MCF 10A (cell line): ENCODE data around the gene ZC3H10. TPM values are rescaled to one million over a fixed set of nuclear protein-coding genes. Genes with fewer than 3 reads are reported as not detected.
A peak's percentile ranks its signal among the peaks of the same experiment; 100 is the strongest.

ENCODE experiments used
- BruUV-seq: library from RNA; stranded (reverse); fragments of 400-500 nt; replicated peaks from 2 replicates; lab custom pipeline; 2021; lab: Mats Ljungman, UMichigan
- CTCF ChIA-PET: fragments of 300-600 bp; sonication (Branson Sonifier 250); formaldehyde crosslinking; extraction: SDS; loops from one replicate; lab custom pipeline; 2021; ENCODE audit warnings: antibody characterized with exemption, inconsistent platforms; lab: Yijun Ruan, JAX
- POLR2A ChIA-PET: fragments of 300-600, 350-650 bp; sonication (Branson Sonifier 250); formaldehyde crosslinking; extraction: SDS; loops from one replicate; lab custom pipeline; 2020; ENCODE audit warnings: antibody characterized with exemption, inconsistent platforms; lab: Yijun Ruan, JAX
- DNase-seq: peaks from one replicate; pipeline ENCODE4 v3.0.0-alpha.2; 2018; ENCODE audit not compliant: unreplicated experiment
- H3K27ac Mint-ChIP-seq: one replicate; pipeline ENCODE4 v1.8.0; 2022; ENCODE audit warnings: mild to moderate bottlenecking, low read depth, mixed read lengths; ENCODE audit not compliant: unreplicated experiment
- H3K27me3 Mint-ChIP-seq: one replicate; pipeline ENCODE4 v1.8.0; 2022; ENCODE audit warnings: mixed read lengths; ENCODE audit not compliant: insufficient read depth, unreplicated experiment
- H3K36me3 Mint-ChIP-seq: one replicate; pipeline ENCODE4 v1.8.0; 2022; ENCODE audit warnings: mild to moderate bottlenecking, moderate library complexity, mixed read lengths; ENCODE audit not compliant: insufficient read depth, unreplicated experiment
- H3K4me1 Mint-ChIP-seq: one replicate; pipeline ENCODE4 v1.8.0; 2022; ENCODE audit warnings: mixed read lengths; ENCODE audit not compliant: insufficient read depth, unreplicated experiment
- H3K4me3 Mint-ChIP-seq: one replicate; pipeline ENCODE4 v1.8.0; 2022; ENCODE audit warnings: mild to moderate bottlenecking, moderate library complexity, mixed read lengths; ENCODE audit not compliant: unreplicated experiment
- H3K9me3 Mint-ChIP-seq: one replicate; pipeline ENCODE4 v1.8.0; 2022; ENCODE audit warnings: mixed read lengths; ENCODE audit not compliant: unreplicated experiment
- intact Hi-C: fragments of 100-400 bp; cut with micrococcal nuclease; formaldehyde crosslinking; loops from 2 replicates; pipeline ENCODE4 v1.14.1; 2022
- total RNA-seq: library from RNA; stranded (reverse); gene quantifications from 2 replicates; pipeline ENCODE4 v1.2.3, GENCODE V29; 2022
- TF ChIP-seq, protein P1 (sequence below): fragments of 200-600 bp; IDR thresholded peaks from one replicate; pipeline ENCODE4 v1.8.0; 2022; ENCODE audit warnings: antibody characterized with exemption, mild to moderate bottlenecking; ENCODE audit not compliant: unreplicated experiment

The ZC3H10 gene
- total RNA-seq, 1 experiment from 2014 or later = 2.8 TPM

DNA sequence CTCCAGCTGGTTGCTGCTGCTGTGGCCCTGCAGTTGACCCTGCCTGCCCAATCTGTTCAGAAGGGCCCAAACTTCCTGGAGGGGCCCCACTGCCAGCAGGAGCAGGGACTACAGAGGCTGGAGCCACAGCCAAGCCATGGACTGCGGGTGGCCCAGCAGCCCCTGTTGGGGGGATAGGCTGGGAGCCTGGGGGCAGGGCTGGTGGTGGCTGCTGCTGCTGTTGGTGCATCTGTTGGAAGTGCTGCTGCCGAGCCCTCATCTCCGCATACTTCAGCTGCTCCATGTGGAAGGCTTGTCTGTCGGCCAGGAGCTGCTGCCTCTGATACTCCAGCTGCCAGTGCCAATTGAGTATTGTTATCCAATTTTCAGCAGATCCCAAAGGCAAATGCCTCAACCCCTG is 47.3 kb downstream of the ZC3H10 start:
- no TSS peak for BruUV-seq
- DNase-seq = no peak
- H3K27ac Mint-ChIP-seq = peak overlapping the region; percentile 16
- no peaks in the 10 kb centered on the region for H3K9me3 Mint-ChIP-seq
- TF ChIP-seq, protein P1, sequence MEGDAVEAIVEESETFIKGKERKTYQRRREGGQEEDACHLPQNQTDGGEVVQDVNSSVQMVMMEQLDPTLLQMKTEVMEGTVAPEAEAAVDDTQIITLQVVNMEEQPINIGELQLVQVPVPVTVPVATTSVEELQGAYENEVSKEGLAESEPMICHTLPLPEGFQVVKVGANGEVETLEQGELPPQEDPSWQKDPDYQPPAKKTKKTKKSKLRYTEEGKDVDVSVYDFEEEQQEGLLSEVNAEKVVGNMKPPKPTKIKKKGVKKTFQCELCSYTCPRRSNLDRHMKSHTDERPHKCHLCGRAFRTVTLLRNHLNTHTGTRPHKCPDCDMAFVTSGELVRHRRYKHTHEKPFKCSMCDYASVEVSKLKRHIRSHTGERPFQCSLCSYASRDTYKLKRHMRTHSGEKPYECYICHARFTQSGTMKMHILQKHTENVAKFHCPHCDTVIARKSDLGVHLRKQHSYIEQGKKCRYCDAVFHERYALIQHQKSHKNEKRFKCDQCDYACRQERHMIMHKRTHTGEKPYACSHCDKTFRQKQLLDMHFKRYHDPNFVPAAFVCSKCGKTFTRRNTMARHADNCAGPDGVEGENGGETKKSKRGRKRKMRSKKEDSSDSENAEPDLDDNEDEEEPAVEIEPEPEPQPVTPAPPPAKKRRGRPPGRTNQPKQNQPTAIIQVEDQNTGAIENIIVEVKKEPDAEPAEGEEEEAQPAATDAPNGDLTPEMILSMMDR = no peak
- no peaks in the 10 kb centered on the region for H3K27me3 Mint-ChIP-seq
- POLR2A ChIA-PET = interaction anchor here (1.1 to 7.6 kb wide), 7 partner anchors 9 to 47 kb away, joined by 3 to 146 read pairs (median 6); partner anchors contain the start of genes ESYT1, SMARCC2 and ZC3H10
- CTCF ChIA-PET = interaction anchor here (0.5 to 1.5 kb wide), 7 partner anchors 9 to 121 kb away, joined by 3 to 6 read pairs (median 3); partner anchors contain the start of gene RNF41
- H3K4me3 Mint-ChIP-seq = no peak overlapping the region
- intact Hi-C loops = no loop called here
- H3K4me1 Mint-ChIP-seq = peaks cover 12% of the 10 kb centered on the region
- H3K36me3 Mint-ChIP-seq = peaks cover 98% of the 10 kb centered on the region

DNA sequence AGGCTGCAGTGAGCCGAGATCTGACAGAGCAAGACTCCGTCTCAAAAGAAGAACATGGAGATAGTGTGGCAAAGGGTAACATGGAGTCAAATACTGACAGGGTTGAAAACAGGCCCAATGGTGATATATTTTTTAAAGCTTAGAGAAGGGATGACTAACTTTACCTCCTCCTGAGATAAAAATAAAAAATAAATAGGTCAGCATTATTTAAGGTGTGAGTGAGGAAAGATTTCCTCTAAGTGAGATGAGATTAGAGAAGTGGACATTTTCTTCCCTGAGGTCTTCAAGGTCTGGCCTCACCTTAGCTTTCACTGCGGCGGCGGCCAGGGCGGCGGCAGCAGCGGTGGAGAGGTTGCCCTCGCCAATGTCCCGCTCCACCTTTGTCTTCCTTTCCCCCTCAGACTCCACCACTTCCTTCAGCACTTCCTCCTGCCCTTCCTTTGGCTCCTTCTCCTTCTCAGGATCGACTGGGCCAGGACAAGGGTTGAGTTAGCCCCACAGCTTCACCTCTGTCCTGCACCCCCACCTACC is 51.2 kb downstream of the ZC3H10 start:
- no peak overlapping the region for H3K27ac Mint-ChIP-seq

DNA sequence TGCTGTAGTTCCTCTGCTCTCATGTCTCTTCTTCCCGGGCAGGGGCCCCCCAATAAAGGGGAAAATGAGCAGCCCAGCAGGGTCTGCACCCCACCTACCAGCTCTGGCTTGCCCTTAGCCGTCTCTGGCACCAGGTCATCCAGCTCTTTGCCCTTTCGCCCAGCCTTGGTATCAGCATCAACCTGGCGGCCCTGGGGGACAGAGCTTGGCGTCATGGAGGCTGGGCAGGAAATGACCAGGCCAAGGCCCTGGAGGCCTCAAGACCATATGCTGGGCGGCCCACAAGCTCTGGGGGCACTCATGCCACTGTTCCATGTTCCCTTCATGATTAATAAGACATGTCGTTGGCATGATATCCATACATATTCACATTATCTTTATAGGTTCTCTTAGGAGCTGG is 54.8 kb downstream of the ZC3H10 start:
- CTCF ChIA-PET = interaction anchor here (0.5 to 0.9 kb wide), 4 partner anchors 19 to 1135 kb away, joined by 3 to 5 read pairs (median 3); no protein-coding TSS in a partner anchor
- BruUV-seq = no TSS peak
- POLR2A ChIA-PET = interaction anchor here (0.6 to 4.1 kb wide), 4 partner anchors 7 to 192 kb away, joined by 3 to 15 read pairs (median 10); partner anchors contain the start of genes MYL6 and SMARCC2
- no peaks in the 10 kb centered on the region for H3K4me1 Mint-ChIP-seq
- H3K9me3 Mint-ChIP-seq = no peaks in the 10 kb centered on the region
- TF ChIP-seq, protein P1 = no peak
- no peak overlapping the region for H3K27ac Mint-ChIP-seq
- intact Hi-C loops = no loop called here
- H3K4me3 Mint-ChIP-seq = no peak overlapping the region
- H3K27me3 Mint-ChIP-seq = no peaks in the 10 kb centered on the region
- peaks cover 97% of the 10 kb centered on the region for H3K36me3 Mint-ChIP-seq
- no peak for DNase-seq

More for the DNA sequence above, 51.2 kb downstream of the ZC3H10 start:
- ChIA-PET CTCF (interaction anchor here (0.8 kb wide), 1 partner anchor 53 kb away, joined by 3 read pairs; no protein-coding TSS in a partner anchor), POLR2A (interaction anchor here (0.6 to 3.7 kb wide), 4 partner anchors 9 to 19 kb away, joined by 3 to 24 read pairs (median 3); partner anchors contain the start of gene MYL6)
- H3K4me1 Mint-ChIP-seq = no peaks in the 10 kb centered on the region
- H3K9me3 Mint-ChIP-seq = no peaks in the 10 kb centered on the region
- peaks cover 97% of the 10 kb centered on the region for H3K36me3 Mint-ChIP-seq
- no peak overlapping the region for H3K4me3 Mint-ChIP-seq
- TF ChIP-seq, protein P1 = no peak
- H3K27me3 Mint-ChIP-seq = no peaks in the 10 kb centered on the region
- intact Hi-C loops = no loop called here
- DNase-seq = no peak
- BruUV-seq = no TSS peak

Other genes starting within 250 kb of the ZC3H10 start
- 50.5 and 56.5 TPM in 2 replicates for gene PYM1, start 190.4 kb upstream of the ZC3H10 start, total RNA-seq
- 177 and 236 TPM in 2 replicates for gene DGKA, start 187.1 kb upstream of the ZC3H10 start, total RNA-seq
- gene PMEL, start 152.2 kb upstream of the ZC3H10 start, total RNA-seq = 0.59 TPM in 1 of 2 replicates, not detected in the other
- gene CDK2, start 151.4 kb upstream of the ZC3H10 start, total RNA-seq = 17.9 and 23.8 TPM in 2 replicates
- 67.4 and 96.1 TPM in 2 replicates for gene RAB5B, start 144.2 kb upstream of the ZC3H10 start, total RNA-seq
- gene SUOX, start 121.0 kb upstream of the ZC3H10 start, total RNA-seq = 6.3 and 7.9 TPM in 2 replicates
- 2.4 and 3.4 TPM in 2 replicates for gene IKZF4, start 97.2 kb upstream of the ZC3H10 start, total RNA-seq
- 45.1 and 67.3 TPM in 2 replicates for gene RPS26, start 76.3 kb upstream of the ZC3H10 start, total RNA-seq
- gene ERBB3, start 38.1 kb upstream of the ZC3H10 start, total RNA-seq = 1.1 and 3.7 TPM in 2 replicates
- gene PA2G4, start 13.7 kb upstream of the ZC3H10 start, total RNA-seq = 158 and 205 TPM in 2 replicates
- 4,675 and 4,734 TPM in 2 replicates for gene RPL41, start 1.6 kb upstream of the ZC3H10 start, total RNA-seq
- gene ESYT1, start 10.0 kb downstream of the ZC3H10 start, total RNA-seq = 111 and 123 TPM in 2 replicates
- gene MYL6B, start 34.3 kb downstream of the ZC3H10 start, total RNA-seq = 46.0 and 58.0 TPM in 2 replicates
- 716 and 997 TPM in 2 replicates for gene MYL6, start 40.1 kb downstream of the ZC3H10 start, total RNA-seq
- gene SMARCC2, start 71.2 kb downstream of the ZC3H10 start, total RNA-seq = 52.1 and 57.0 TPM in 2 replicates
- gene RNF41, start 103.7 kb downstream of the ZC3H10 start, total RNA-seq = 92.1 and 108 TPM in 2 replicates
- 53.3 and 56.2 TPM in 2 replicates for gene NABP2, start 106.1 kb downstream of the ZC3H10 start, total RNA-seq
- not detected in 2 replicates for gene SLC39A5, start 111.8 kb downstream of the ZC3H10 start, total RNA-seq
- 46.3 and 73.8 TPM in 2 replicates for gene ANKRD52, start 140.1 kb downstream of the ZC3H10 start, total RNA-seq
- gene COQ10A, start 148.7 kb downstream of the ZC3H10 start, total RNA-seq = 3.6 and 3.8 TPM in 2 replicates
- gene CS, start 182.1 kb downstream of the ZC3H10 start, total RNA-seq = 213 and 257 TPM in 2 replicates
- gene CNPY2, start 197.7 kb downstream of the ZC3H10 start, total RNA-seq = 169 and 210 TPM in 2 replicates
- 72.9 and 80.1 TPM in 2 replicates for gene PAN2, start 215.7 kb downstream of the ZC3H10 start, total RNA-seq
- gene IL23A, start 220.6 kb downstream of the ZC3H10 start, total RNA-seq = 0.61 and 1.7 TPM in 2 replicates
- gene STAT2, start 241.8 kb downstream of the ZC3H10 start, total RNA-seq = 61.2 and 101 TPM in 2 replicates
- gene APOF, start 244.6 kb downstream of the ZC3H10 start, total RNA-seq = not detected in 2 replicates